SU-DHL-6 (cell line): ENCODE results near the gene MLST8.

Source experiments
- EZH2phosphoT487 ChIP-seq: fragments of 200-600 bp; sonication (generic), shearing (Covaris generic); conservative IDR thresholded peaks from 2 replicates; pipeline ENCODE4 v1.6.1; 2018; ENCODE audit warnings: mild to moderate bottlenecking, antibody characterized with exemption, low read length, moderate library complexity, mixed read lengths
- TF ChIP-seq, protein P1 (sequence below): fragments of 200-600 bp; sonication (generic); IDR thresholded peaks from one replicate; pipeline ENCODE4 v1.5.1; 2017; ENCODE audit warnings: antibody characterized with exemption, mild to moderate bottlenecking, low read length, moderate library complexity; ENCODE audit not compliant: insufficient read depth, poor library complexity, severe bottlenecking

DNA sequence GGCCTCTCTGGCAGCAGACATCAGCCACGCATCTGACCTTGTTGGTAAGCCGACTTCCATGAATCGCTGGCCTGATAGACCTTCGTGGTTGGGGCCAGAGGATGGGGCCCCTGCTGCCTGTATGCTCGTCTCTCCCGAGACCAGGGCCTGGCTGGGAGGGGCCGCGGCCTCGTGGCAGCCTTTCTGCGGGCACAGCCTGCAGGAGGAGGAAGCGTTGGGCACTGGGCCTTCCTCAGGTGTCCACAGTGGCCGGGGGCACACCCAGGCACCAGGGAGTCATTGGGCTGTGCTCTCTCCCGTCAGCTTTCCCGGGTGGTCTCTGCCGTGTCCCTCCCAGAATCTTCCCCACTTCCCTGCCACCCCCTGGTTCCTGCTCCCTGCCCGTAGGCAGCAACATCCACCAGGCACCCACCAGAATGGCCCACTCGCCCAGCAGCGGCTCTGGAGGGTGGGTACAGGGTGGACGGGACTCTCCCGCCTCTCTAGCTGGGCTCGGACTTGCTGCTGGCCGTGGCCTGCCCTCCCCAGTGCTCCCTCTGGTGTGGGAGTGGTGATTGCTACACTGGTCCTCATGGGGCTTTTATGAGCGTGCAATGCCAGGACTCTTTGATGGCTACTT is 24.5 kb downstream of the MLST8 start:
- TF ChIP-seq, protein P1, sequence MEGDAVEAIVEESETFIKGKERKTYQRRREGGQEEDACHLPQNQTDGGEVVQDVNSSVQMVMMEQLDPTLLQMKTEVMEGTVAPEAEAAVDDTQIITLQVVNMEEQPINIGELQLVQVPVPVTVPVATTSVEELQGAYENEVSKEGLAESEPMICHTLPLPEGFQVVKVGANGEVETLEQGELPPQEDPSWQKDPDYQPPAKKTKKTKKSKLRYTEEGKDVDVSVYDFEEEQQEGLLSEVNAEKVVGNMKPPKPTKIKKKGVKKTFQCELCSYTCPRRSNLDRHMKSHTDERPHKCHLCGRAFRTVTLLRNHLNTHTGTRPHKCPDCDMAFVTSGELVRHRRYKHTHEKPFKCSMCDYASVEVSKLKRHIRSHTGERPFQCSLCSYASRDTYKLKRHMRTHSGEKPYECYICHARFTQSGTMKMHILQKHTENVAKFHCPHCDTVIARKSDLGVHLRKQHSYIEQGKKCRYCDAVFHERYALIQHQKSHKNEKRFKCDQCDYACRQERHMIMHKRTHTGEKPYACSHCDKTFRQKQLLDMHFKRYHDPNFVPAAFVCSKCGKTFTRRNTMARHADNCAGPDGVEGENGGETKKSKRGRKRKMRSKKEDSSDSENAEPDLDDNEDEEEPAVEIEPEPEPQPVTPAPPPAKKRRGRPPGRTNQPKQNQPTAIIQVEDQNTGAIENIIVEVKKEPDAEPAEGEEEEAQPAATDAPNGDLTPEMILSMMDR: no peak
- TF ChIP-seq EZH2phosphoT487: no peak
